Kidney capillary endothelial cell (primary cell): Measurements from ENCODE around the gene TMC6.
"Not testable (repeated sequence)": the region's sequence is repeated elsewhere in the genome, so short reads cannot be mapped to it uniquely, and the experiment has no call there.

ENCODE experiments used
- DNase-seq: peaks from one replicate; pipeline ENCODE4 v3.0.0-alpha.2; 2018; ENCODE audit warnings: low spot score

TMC6 gene, protein sequence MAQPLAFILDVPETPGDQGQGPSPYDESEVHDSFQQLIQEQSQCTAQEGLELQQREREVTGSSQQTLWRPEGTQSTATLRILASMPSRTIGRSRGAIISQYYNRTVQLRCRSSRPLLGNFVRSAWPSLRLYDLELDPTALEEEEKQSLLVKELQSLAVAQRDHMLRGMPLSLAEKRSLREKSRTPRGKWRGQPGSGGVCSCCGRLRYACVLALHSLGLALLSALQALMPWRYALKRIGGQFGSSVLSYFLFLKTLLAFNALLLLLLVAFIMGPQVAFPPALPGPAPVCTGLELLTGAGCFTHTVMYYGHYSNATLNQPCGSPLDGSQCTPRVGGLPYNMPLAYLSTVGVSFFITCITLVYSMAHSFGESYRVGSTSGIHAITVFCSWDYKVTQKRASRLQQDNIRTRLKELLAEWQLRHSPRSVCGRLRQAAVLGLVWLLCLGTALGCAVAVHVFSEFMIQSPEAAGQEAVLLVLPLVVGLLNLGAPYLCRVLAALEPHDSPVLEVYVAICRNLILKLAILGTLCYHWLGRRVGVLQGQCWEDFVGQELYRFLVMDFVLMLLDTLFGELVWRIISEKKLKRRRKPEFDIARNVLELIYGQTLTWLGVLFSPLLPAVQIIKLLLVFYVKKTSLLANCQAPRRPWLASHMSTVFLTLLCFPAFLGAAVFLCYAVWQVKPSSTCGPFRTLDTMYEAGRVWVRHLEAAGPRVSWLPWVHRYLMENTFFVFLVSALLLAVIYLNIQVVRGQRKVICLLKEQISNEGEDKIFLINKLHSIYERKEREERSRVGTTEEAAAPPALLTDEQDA

GRCh38 chr17:78128551-78129350 is at the start of gene TMC6:
TSS of gene TMC6 (minus strand) at chr17:78128755. CDS start at chr17:78126832, 1,923 bp downstream.
- peak; percentile 46 for DNase-seq

- DNase-seq: peak; percentile 65
Measured at GRCh38 chr17:78176548-78177025, 48.0 kb upstream of the TMC6 start.

DNA sequence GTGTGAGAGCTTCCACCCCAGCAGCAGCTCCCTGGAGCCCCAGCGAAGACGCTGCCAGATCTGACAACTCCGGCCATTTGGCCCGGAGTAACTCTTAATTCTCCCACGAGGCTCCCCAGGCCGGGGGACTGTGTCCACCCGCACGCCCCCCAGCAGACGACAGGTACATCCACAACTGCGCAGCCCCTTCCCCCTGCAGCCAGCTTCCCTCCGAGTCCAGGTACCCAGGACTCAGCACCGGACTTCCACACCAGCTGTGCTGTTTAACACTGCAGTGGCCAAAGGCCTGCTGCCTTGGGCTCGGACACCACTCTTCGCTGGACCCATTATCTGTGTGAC is 47.1 kb upstream of the TMC6 start:
- DNase-seq: no peak

- DNase-seq: no peak
Measured at GRCh38 chr17:78174870-78175642, 46.5 kb upstream of the TMC6 start.

DNA sequence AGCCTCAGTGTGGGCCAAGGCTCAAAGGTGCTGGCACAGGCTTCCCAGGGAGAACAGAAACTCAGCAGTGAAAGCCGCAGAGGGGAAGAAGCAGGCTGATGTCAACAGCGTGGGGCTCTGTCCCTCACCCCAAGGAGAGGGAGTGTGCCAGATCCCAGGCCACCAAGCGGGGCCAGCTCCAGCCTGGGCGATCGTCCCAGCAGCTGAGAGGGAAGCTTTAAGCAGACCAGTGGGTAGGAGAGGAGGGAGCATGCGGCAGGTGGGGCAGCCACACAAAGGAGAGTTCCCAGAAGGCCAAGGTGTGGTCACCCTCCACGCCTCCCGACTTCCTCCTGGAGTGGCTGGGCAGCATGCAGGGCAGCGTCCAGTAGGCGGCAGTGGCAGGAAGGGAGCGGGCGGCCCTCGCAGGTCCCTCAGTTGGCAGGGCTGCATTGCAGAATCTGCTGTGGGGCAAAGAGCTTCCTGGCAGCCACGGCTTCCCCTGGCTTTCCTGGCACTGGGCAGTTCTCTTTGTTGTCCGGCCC is 45.9 kb upstream of the TMC6 start:
- DNase-seq: no peak

- DNase-seq: no peak
Measured at GRCh38 chr17:78173097-78173715, 44.7 kb upstream of the TMC6 start.

DNA sequence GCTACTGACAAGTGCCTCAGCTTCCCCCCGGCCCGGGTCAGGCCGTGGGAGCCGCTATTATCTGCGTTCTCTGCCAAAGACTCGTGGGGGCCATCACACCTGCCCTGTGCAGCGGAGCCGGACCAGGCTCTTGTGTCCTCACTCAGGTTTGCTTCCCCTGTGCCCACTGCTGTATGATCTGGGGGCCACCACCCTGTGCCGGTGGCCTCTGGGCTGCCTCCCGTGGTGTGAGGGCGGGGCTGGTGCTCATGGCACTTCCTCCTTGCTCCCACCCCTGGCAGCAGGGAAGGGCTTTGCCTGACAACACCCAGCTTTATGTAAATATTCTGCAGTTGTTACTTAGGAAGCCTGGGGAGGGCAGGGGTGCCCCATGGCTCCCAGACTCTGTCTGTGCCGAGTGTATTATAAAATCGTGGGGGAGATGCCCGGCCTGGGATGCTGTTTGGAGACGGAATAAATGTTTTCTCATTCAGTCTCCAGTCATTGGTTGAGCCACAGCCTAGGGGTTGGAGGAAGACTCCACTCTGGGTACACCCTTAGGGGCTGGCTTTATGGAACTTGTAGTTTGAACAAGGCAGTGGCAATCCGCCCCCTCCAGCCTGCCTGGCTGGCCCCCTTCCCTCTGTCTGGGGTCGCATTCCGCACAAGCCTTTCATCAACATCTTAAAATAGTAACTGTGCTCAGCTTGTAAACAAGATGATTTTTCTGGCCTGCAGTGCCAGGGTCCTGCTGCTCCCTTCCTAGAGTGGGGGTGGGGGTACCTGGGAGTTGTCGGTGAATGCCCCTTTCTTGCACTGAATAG is 43.9 kb upstream of the TMC6 start:
- no peak for DNase-seq

- not testable (repeated sequence) for DNase-seq
Measured at GRCh38 chr17:78171591-78172248, 43.2 kb upstream of the TMC6 start.

DNA sequence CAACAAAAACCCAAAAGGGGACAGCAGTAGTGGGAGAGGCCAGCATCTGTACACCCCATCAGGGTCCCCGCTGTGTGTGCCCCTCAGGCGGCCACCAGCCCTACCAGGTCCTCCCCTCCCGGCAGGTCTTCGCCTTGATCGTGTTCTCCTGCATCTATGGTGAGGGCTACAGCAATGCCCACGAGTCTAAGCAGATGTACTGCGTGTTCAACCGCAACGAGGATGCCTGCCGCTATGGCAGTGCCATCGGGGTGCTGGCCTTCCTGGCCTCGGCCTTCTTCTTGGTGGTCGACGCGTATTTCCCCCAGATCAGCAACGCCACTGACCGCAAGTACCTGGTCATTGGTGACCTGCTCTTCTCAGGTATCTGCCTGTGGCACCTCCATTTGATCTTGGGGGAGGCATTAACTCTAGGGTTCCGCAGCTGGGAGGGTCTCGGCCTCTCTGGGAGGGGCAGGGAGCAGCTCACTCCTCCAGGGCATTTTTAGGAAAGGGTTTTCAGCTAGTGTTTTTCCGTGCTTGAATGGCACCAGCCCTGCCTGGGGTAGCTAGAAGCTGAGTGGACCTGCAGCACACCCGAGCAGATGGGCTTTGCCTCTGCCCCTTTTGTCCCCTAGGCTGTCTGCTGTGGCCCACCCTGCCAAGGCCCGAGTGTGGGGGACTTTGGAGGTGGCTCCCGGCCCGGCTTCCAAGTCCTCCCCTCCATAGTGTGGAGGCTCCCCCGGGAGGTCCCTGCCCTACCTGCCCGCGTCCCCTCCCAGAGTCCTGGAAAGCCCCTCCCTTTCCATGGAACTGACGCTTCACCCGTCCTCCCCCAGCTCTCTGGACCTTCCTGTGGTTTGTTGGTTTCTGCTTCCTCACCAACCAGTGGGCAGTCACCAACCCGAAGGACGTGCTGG is 42.4 kb upstream of the TMC6 start:
- DNase-seq: no peak

DNA sequence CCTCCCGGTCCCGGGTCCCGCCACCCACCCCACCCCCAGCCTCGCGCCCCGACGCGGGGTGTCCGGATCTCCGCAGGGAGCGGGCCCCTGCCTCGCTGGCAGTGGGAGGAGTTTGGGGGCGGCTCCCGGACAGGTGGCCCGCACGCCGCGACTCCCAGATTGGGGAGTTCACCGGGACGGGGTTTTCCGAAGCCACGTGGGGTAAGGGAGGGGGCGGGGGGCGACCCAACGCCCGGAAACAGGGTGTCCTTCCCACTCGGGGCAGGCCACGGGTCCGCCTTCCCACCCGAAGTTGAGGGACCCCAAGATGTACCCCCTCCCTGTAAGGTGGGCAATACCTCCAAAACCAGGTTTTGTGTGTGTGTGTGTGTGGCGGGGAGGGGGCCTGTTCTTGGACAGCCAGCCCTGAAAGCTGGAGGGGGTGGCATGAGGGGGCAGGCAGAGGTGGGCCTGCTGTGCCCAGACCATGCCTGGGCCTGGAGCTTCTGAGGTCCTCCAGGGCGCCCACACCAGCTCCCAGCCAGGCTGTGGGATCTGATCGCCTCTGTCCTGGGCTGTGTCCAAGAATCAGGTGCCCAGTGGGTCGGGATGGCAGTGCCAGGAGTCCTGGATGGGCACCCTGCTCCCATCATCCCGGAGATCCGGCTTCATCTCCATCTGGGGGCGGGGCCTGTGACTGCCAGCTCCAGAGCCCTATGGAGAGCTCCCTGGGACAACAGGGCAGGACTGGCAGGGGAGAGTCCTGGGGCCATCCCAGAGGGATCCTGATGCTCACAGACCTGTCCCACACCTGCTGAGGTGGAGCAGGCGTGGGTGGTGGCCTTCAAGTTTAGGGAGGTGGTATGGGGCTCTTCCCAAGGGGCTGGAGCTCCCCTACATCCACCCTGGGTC is 40.6 kb upstream of the TMC6 start:
- no peak for DNase-seq

GRCh38 chr17:78168242-78168902 is 39.8 kb upstream of the TMC6 start, which contains the start of gene SYNGR2:
TSS of gene SYNGR2 (plus strand) at chr17:78168581. CDS start at chr17:78168617, 36 bp downstream.
- peak; percentile 60 for DNase-seq

DNA sequence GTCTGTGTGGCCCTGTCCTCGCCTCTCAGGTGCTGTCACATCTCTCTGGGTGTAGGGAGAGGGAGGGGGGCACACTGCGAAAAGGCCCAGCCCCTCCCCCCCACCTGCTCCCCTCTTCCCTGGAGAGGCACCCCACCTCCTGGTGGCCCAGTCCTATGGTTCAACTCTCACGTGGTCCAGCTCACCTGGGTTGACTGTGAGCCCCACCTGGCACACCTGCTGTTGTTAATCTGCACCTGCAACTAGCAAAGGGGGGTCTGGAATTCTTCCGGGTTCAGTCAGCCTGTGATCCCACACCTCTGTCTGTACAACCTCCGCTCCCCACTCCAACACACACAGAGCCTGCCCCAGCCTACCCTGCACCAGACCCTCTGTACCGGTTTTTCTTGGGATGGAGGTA is 37.9 kb upstream of the TMC6 start:
- DNase-seq: no peak

GRCh38 chr17:78164748-78165607 is 36.4 kb upstream of the TMC6 start:
- DNase-seq: no peak

- DNase-seq: no peak
Measured at GRCh38 chr17:78163881-78164747, 35.6 kb upstream of the TMC6 start.
